H1 (cell line): ENCODE measurements around the gene SYNGR3. TPM values are rescaled to one million over a fixed set of nuclear protein-coding genes. Genes with fewer than 3 reads are reported as not detected.
A peak's percentile ranks its signal among the peaks of the same experiment; 100 is the strongest.

Experiments used
- CTCF ChIA-PET: fragments of 300-600 bp; sonication (Branson Sonifier 250); formaldehyde crosslinking; loops from one replicate; lab custom pipeline; 2021; ENCODE audit not compliant: partially characterized antibody; lab: Charles Lee
- POLR2A ChIA-PET: fragments of 300-600 bp; sonication (Branson Sonifier 250); formaldehyde crosslinking; loops from one replicate; lab custom pipeline; 2021; ENCODE audit warnings: inconsistent platforms; ENCODE audit not compliant: partially characterized antibody; lab: Charles Lee
- DNase-seq, 2 experiments: peaks; one replicate each; pipeline versions ENCODE4 v3.0.0 to v3.0.0-alpha.2; 2010 to 2022; ENCODE audit warnings: low spot score in 2 of 2, low read depth in 1 of 2, mixed read lengths in 1 of 2
- FAIRE-seq: peaks from 2 replicates; lab custom pipeline; 2011; peaks lifted over from hg19 to GRCh38; lab: Jason Lieb, UNC
- H2AFZ ChIP-seq: 2 replicates; pipeline ENCODE4 v1.8.1; 2012; ENCODE audit warnings: low read length, inconsistent platforms
- H2AK5ac ChIP-seq: 2 replicates; pipeline ENCODE4 v1.6.1; 2013; ENCODE audit warnings: low read depth, low read length
- H2BK120ac ChIP-seq: replicated peaks from 2 replicates; pipeline ENCODE3; 2013; ENCODE audit warnings: low read depth, low read length, inconsistent platforms
- H2BK12ac ChIP-seq: 2 replicates; pipeline ENCODE4 v1.6.1; 2013; ENCODE audit warnings: low read depth, low read length
- H2BK15ac ChIP-seq: 2 replicates; pipeline ENCODE4 v1.6.1; 2013; ENCODE audit warnings: low read length
- H2BK20ac ChIP-seq: 2 replicates; pipeline ENCODE4 v1.6.1; 2013; ENCODE audit warnings: low read length
- H2BK5ac ChIP-seq: 2 replicates; pipeline ENCODE4 v1.6.1; 2013; ENCODE audit warnings: low read depth, low read length
- H3K14ac ChIP-seq: 2 replicates; pipeline ENCODE4 v1.6.1; 2013; ENCODE audit warnings: inconsistent platforms; ENCODE audit not compliant: insufficient read length
- H3K18ac ChIP-seq: 2 replicates; pipeline ENCODE4 v1.6.1; 2013; ENCODE audit warnings: low read length; ENCODE audit errors: extremely low read depth
- H3K23ac ChIP-seq: 2 replicates; pipeline ENCODE4 v1.6.1; 2013; ENCODE audit warnings: inconsistent platforms; ENCODE audit not compliant: insufficient read length
- H3K23me2 ChIP-seq: 2 replicates; pipeline ENCODE4 v1.6.1; 2013; ENCODE audit warnings: low read depth, low read length
- H3K27ac ChIP-seq: 2 replicates; pipeline ENCODE4 v1.6.1; 2011; ENCODE audit warnings: low read depth, low read length, inconsistent platforms
- H3K27me3 ChIP-seq, 4 experiments: replicated peaks in 1 of 4; 1 replicate in 1 of 4; 2 replicates in 3 of 4; pipeline versions ENCODE4 v1.6.1 to v1.8.1; 2011 to 2013; ENCODE audit warnings: low read length in 3 of 4, mild to moderate bottlenecking in 3 of 4, inconsistent platforms in 2 of 4, mixed read lengths in 2 of 4, moderate library complexity in 1 of 4; ENCODE audit not compliant: control insufficient read depth in 3 of 4, insufficient read depth in 3 of 4; ENCODE audit errors: extremely low read depth in 1 of 4
- H3K36me3 ChIP-seq, 4 experiments: 2 replicates each; pipeline versions ENCODE4 v1.6.1 to v1.8.1; 2011 to 2013; ENCODE audit warnings: mild to moderate bottlenecking in 4 of 4, low read length in 3 of 4, moderate library complexity in 2 of 4, control low read depth in 1 of 4, inconsistent platforms in 1 of 4; ENCODE audit not compliant: insufficient read depth in 4 of 4, control insufficient read depth in 2 of 4
- H3K4ac ChIP-seq: replicated peaks from 2 replicates; pipeline ENCODE3; 2013; ENCODE audit warnings: low read length, low read depth, mixed read lengths, inconsistent platforms; ENCODE audit not compliant: insufficient read length
- H3K4me1 ChIP-seq, 4 experiments: replicated peaks in 1 of 4; 1 replicate in 1 of 4; 2 replicates in 3 of 4; pipeline versions ENCODE4 v1.6.1 to v1.8.1; 2011 to 2013; ENCODE audit warnings: low read length in 3 of 4, inconsistent platforms in 2 of 4, mixed read lengths in 1 of 4; ENCODE audit not compliant: insufficient read depth in 4 of 4, control insufficient read depth in 3 of 4
- H3K4me2 ChIP-seq, 2 experiments: 2 replicates each; pipeline versions ENCODE4 v1.6.1 to v1.8.1; 2011 to 2013; ENCODE audit warnings: low read depth in 2 of 2, low read length in 2 of 2, control low read depth in 1 of 2, inconsistent platforms in 1 of 2, mild to moderate bottlenecking in 1 of 2; ENCODE audit not compliant: insufficient read depth in 1 of 2
- H3K4me3 ChIP-seq, 4 experiments: fragments of 200-600, 300-600 bp in 1 of 4; sonication (generic), shearing (Covaris generic), sonication (Bioruptor Twin) in 1 of 4; 2 replicates each; pipeline versions ENCODE4 v1.5.1 to v1.8.1; 2011 to 2016; ENCODE audit warnings: low read length in 4 of 4, low read depth in 3 of 4, control low read depth in 2 of 4, inconsistent platforms in 2 of 4, mild to moderate bottlenecking in 2 of 4, mixed read lengths in 1 of 4, moderate library complexity in 1 of 4; ENCODE audit not compliant: insufficient read depth in 2 of 4; ENCODE audit errors: extremely low read depth in 1 of 4
- H3K56ac ChIP-seq: replicated peaks from 2 replicates; pipeline ENCODE3; 2013; ENCODE audit warnings: low read depth, mild to moderate bottlenecking, mixed read lengths, low read length, inconsistent platforms; ENCODE audit not compliant: insufficient read length
- H3K79me1 ChIP-seq: 2 replicates; pipeline ENCODE4 v1.6.1; 2013; ENCODE audit warnings: low read depth, low read length, control low read depth
- H3K79me2 ChIP-seq, 2 experiments: 2 replicates each; pipeline versions ENCODE4 v1.6.1 to v1.8.1; 2012 to 2013; ENCODE audit warnings: low read length in 2 of 2, mild to moderate bottlenecking in 2 of 2, inconsistent platforms in 1 of 2; ENCODE audit not compliant: insufficient read depth in 2 of 2, control insufficient read depth in 1 of 2
- H3K9ac ChIP-seq, 4 experiments: replicated peaks in 1 of 4; 1 replicate in 1 of 4; 2 replicates in 3 of 4; pipeline versions ENCODE4 v1.6.1 to v1.8.1; 2011 to 2013; ENCODE audit warnings: low read depth in 3 of 4, low read length in 3 of 4, control low read depth in 2 of 4, mild to moderate bottlenecking in 2 of 4, moderate library complexity in 2 of 4, inconsistent platforms in 1 of 4; ENCODE audit errors: extremely low read depth in 1 of 4
- H3K9me3 ChIP-seq, 2 experiments: 2 replicates each; pipeline versions ENCODE4 v1.6.1 to v1.8.1; 2012 to 2013; ENCODE audit warnings: mild to moderate bottlenecking in 2 of 2, moderate library complexity in 2 of 2, control low read depth in 1 of 2, inconsistent platforms in 1 of 2, low read depth in 1 of 2, low read length in 1 of 2, mixed read lengths in 1 of 2; ENCODE audit not compliant: insufficient read depth in 2 of 2
- H4K20me1 ChIP-seq, 2 experiments: replicated peaks in 1 of 2; 2 replicates each; pipeline versions ENCODE3 to v1.8.1; 2011 to 2013; ENCODE audit warnings: inconsistent platforms in 2 of 2, low read length in 2 of 2, mild to moderate bottlenecking in 1 of 2; ENCODE audit not compliant: insufficient read depth in 2 of 2, control insufficient read depth in 1 of 2
- H4K5ac ChIP-seq: 2 replicates; pipeline ENCODE4 v1.6.1; 2013; ENCODE audit warnings: low read length, low read depth, mixed read lengths, inconsistent platforms; ENCODE audit not compliant: insufficient read length
- H4K8ac ChIP-seq: 2 replicates; pipeline ENCODE4 v1.8.0; 2013; ENCODE audit warnings: mild to moderate bottlenecking, moderate library complexity, low read length, inconsistent platforms; ENCODE audit not compliant: insufficient read depth; ENCODE audit errors: extremely low read depth
- H4K91ac ChIP-seq: replicated peaks from 2 replicates; pipeline ENCODE3; 2013; ENCODE audit warnings: low read length, mixed read lengths, inconsistent platforms; ENCODE audit not compliant: insufficient read length
- ASH2L ChIP-seq: fragments of 200-600, 300-600 bp; sonication (generic); IDR thresholded peaks from one replicate; pipeline ENCODE4 v1.7.1; 2017; ENCODE audit warnings: low read length
- RBBP5 ChIP-seq: IDR thresholded peaks from 2 replicates; pipeline ENCODE4 v1.7.1; 2012; ENCODE audit warnings: low read depth, mild to moderate bottlenecking, inconsistent platforms, low read length, moderate library complexity, borderline replicate concordance
- SAP30 ChIP-seq: fragments of 300-600 bp; sonication (generic); IDR thresholded peaks from 2 replicates; pipeline ENCODE4 v1.7.1; 2012; ENCODE audit warnings: low read length, moderate library complexity, mild to moderate bottlenecking, inconsistent platforms; ENCODE audit not compliant: insufficient read depth, insufficient replicate concordance
- SP1 ChIP-seq: IDR thresholded peaks from 2 replicates; pipeline ENCODE4 v1.6.1; 2011; ENCODE audit warnings: low read depth, low read length
- TEAD4 ChIP-seq: IDR thresholded peaks from 2 replicates; pipeline ENCODE4 v1.6.1; 2012; ENCODE audit warnings: low read depth, low read length, inconsistent platforms, mixed read lengths
- WGBS, 2 experiments: shearing (Covaris generic) in 1 of 2; methylation state at CpG; one replicate each; pipeline versions ENCODE4 v1.1.6 to v1.1.7; 2013 to 2015; ENCODE audit warnings: low lambda C conversion rate in 2 of 2, mixed read lengths in 2 of 2, inconsistent platforms in 1 of 2, low coverage in 1 of 2, missing lambda C conversion rate in 1 of 2; ENCODE audit not compliant: insufficient replicate concordance in 2 of 2, insufficient coverage in 1 of 2, insufficient read length in 1 of 2; ENCODE audit errors: extremely low coverage in 1 of 2, missing lambda C conversion rate in 1 of 2; 5-methylcytosine and 5-hydroxymethylcytosine counted together
- polyA plus RNA-seq, 7 experiments: library from polyadenylated mRNA; depleted of rRNA in 3 of 7; stranded (reverse) in 5 of 7; unstranded in 2 of 7; fragments of >200 nt in 5 of 7; fragments of 200-250 nt in 2 of 7; gene quantifications; 1 replicate in 5 of 7; 2 replicates in 1 of 7; 4 replicates in 1 of 7; pipeline versions ENCODE4 v1.2.1 to v1.2.3, GENCODE V29; 2011 to 2013; ENCODE audit warnings: missing spikeins in 2 of 7, mixed read lengths in 2 of 7
- total RNA-seq: library from RNA; stranded (reverse); fragmentation: NEBNext Ultra II Directional; extraction: Animal tissue kit (Norgen Biotek cat#: 25700); gene quantifications from 2 replicates; pipeline ENCODE4 v1.2.1, GENCODE V29; 2021
- TF ChIP-seq, protein P1 (sequence below): IDR thresholded peaks from 2 replicates; pipeline ENCODE4 v1.6.1; 2012; ENCODE audit warnings: inconsistent platforms
- TF ChIP-seq, protein P2 (sequence below): IDR thresholded peaks from 2 replicates; pipeline ENCODE4 v1.6.1; 2012; ENCODE audit warnings: inconsistent platforms

Gene SYNGR3
- total and polyA plus RNA-seq, 2 of the 8 experiments (the other 6 are each of a cell fraction or from before 2014, with no cell fraction given), result 36.2 to 49.9 TPM

DNA sequence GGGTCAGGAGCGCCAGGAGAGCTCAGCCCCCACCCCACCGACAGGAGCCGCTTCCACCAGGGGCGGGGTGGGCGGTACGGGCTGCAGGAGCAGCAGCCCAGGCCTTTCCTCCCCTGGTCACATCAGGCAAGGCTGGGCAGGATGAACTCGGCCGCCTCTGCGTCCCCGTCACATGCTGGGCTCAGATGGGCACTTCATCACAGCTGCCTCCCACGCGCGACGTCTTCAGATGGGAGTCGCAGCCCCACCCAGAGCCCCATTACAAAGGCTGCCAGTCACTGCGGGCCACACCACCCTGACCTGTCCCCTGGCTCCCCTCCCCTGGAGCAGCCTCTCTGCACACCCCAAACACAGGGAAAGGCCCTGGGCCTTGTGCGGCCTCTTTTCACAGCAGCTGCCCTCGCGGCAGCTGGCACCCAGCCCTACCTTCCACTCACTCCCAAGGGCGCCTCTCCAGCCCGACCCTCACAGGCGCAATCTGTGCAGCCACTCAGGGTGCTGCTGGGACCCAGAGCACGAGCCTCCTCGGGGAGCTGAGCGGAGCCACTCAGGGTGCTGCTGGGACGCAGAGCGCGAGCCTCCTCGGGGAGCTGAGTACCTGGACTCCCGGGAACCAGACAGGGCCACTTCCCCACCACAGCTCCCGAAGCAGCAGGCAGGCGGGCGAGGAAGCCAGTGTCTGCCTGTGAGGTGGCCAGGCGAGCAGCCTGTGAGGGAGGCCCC, 15.2 kb downstream of the SYNGR3 start:
- CTCF ChIA-PET, result interaction anchor here (0.6 to 4.3 kb wide), 29 partner anchors 8 to 147 kb away, joined by 3 to 55 read pairs (median 7); partner anchors contain the start of genes NPW, NTHL1, SYNGR3 and TSC2
- POLR2A ChIA-PET, result interaction anchor here (0.6 to 4.7 kb wide), 19 partner anchors 9 to 150 kb away, joined by 3 to 37 read pairs (median 5); partner anchors contain the start of genes NPW, RNF151, RPS2 and SYNGR3
- no peak overlapping the region for H2BK15ac ChIP-seq
- H3K36me3 ChIP-seq, result peaks cover 14 to 29% (median 24%) of the 10 kb centered on the region in 4 experiments
- no peak overlapping the region for H2BK20ac ChIP-seq
- H3K79me2 ChIP-seq, result peaks cover 22 to 52% of the 10 kb centered on the region in 2 experiments; a peak in 3 of 4 replicates
- H2AK5ac ChIP-seq, result no peak overlapping the region
- no peak overlapping the region for H3K56ac ChIP-seq
- H3K27me3 ChIP-seq, result no peaks in the 10 kb centered on the region
- peaks cover 9% of the 10 kb centered on the region; the same call in 1 of the 2 replicates for H3K79me1 ChIP-seq
- no peak overlapping the region for H4K91ac ChIP-seq
- H2BK5ac ChIP-seq, result 0 out of 2 replicates have a peak overlapping the region, but pooled peaks have one; percentile 53
- H3K4me1 ChIP-seq, result peaks cover 0 to 33% (median 18%) of the 10 kb centered on the region in 4 experiments; a peak in 5 of 7 replicates
- DNase-seq (no peak), FAIRE-seq (no peak)
- no peak overlapping the region for H3K14ac ChIP-seq
- no peak overlapping the region for H2AFZ ChIP-seq
- no peak overlapping the region for H3K4me3 ChIP-seq
- H3K23ac ChIP-seq, result no peak overlapping the region
- peaks cover 29 to 64% of the 10 kb centered on the region in 2 experiments for H4K20me1 ChIP-seq
- H3K23me2 ChIP-seq, result peaks cover 8% of the 10 kb centered on the region; the same call in 1 of the 2 replicates
- no peak overlapping the region for H4K5ac ChIP-seq
- H3K4ac ChIP-seq, result no peak overlapping the region
- H2BK120ac ChIP-seq, result no peak overlapping the region
- H2BK12ac ChIP-seq, result no peak overlapping the region
- H3K4me2 ChIP-seq, result peak overlapping the region in 1 of 2 experiments; percentile 63; a peak in 2 of 4 replicates
- 96% methylated on average over 28 of the region's 34 CpGs; no CpG with 5 or more reads in 1 of the 2 experiments for WGBS, 2 experiments
- no peak overlapping the region for H3K27ac ChIP-seq
- H3K9me3 ChIP-seq, result no peaks in the 10 kb centered on the region
- H4K8ac ChIP-seq, result no peak overlapping the region; the same call in 1 of the 2 replicates
- no peak overlapping the region for H3K18ac ChIP-seq
- no peak overlapping the region; a peak in 1 of 7 replicates for H3K9ac ChIP-seq
- TF ChIP-seq ASH2L (no peak), SAP30 (no peak), TEAD4 (no peak), SP1 (no peak), RBBP5 (no peak)
- TF ChIP-seq, protein P1, sequence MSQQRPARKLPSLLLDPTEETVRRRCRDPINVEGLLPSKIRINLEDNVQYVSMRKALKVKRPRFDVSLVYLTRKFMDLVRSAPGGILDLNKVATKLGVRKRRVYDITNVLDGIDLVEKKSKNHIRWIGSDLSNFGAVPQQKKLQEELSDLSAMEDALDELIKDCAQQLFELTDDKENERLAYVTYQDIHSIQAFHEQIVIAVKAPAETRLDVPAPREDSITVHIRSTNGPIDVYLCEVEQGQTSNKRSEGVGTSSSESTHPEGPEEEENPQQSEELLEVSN, result no peak
- TF ChIP-seq, protein P2, sequence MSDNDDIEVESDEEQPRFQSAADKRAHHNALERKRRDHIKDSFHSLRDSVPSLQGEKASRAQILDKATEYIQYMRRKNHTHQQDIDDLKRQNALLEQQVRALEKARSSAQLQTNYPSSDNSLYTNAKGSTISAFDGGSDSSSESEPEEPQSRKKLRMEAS, result no peak
